IPS-15b (cell line): ENCODE measurements around the gene TAF6.

Source experiments
- H3K27me3 ChIP-seq: one replicate; pipeline ENCODE4 v1.6.1; 2013; ENCODE audit warnings: low read length; ENCODE audit not compliant: control insufficient read depth, insufficient read depth
- H3K36me3 ChIP-seq: one replicate; pipeline ENCODE4 v1.6.1; 2013; ENCODE audit warnings: low read length; ENCODE audit not compliant: control insufficient read depth, insufficient read depth
- H3K4me1 ChIP-seq: one replicate; pipeline ENCODE4 v1.6.1; 2013; ENCODE audit warnings: mild to moderate bottlenecking, low read length; ENCODE audit not compliant: control insufficient read depth, insufficient read depth
- H3K4me3 ChIP-seq: one replicate; pipeline ENCODE4 v1.5.1; 2013; ENCODE audit warnings: low read depth, low read length
- H3K9ac ChIP-seq: one replicate; pipeline ENCODE4 v1.6.1; 2013; ENCODE audit warnings: low read depth, mild to moderate bottlenecking, low read length
- H3K9me3 ChIP-seq: one replicate; pipeline ENCODE4 v1.6.1; 2013; ENCODE audit warnings: mild to moderate bottlenecking, low read length; ENCODE audit not compliant: control insufficient read depth, insufficient read depth

The TAF6 gene

GRCh38 chr7:100127866-100128636 is 8.9 kb upstream of the TAF6 start:
- H3K27me3 ChIP-seq = peaks cover 17% of the 10 kb centered on the region
- no peaks in the 10 kb centered on the region for H3K9me3 ChIP-seq
- peak overlapping the region; percentile 65 for H3K9ac ChIP-seq
- peak overlapping the region; percentile 99 for H3K4me3 ChIP-seq
- H3K4me1 ChIP-seq = no peaks in the 10 kb centered on the region
- H3K36me3 ChIP-seq = no peaks in the 10 kb centered on the region

DNA sequence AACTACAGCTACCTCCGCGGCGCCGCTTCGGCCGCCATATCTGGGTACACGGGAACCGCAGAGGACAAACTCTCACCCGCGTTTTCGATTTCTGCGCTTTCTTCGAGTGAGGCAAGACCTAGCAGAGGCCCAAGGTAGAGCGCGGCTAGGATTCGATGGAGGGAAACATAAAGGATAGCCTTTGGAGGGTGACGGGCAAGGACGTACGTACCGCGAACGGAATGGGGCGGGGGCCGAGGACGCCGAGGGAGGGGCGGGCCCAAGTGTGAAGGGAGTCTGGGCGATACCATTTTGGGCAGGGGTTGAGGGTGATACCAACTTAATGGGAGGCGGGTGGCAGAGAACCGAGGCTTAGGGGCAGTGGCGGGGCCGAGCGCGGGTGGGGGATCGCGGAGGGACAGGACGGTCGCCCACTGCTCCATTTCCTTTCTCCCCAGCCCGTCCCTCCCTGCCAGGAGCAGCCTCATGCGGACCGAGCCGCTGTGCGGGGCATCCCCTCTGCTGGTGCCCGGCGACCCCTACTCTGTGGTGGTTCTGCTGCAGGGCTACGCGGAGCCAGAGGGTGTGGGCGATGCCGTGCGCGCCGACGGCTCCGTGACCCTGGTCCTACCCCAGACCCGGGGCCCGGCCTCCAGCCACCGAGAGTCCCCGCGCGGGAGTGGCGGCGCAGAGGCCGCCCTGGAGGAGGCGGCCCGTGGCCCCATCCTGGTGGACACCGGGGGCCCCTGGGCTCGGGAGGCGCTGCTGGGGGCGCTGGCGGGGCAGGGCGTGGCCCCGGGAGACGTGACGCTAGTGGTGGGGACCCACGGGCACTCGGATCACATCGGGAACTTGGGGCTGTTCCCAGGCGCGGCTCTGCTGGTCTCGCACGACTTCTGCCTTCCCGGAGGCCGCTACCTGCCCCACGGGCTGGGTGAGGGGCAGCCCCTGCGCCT is 8.0 kb upstream of the TAF6 start, which contains the start of gene MBLAC1:
Gene MBLAC1, plus strand, starts transcription at position 37 of the 935 bp plus-strand sequence. Its CDS starts 429 bp downstream, at position 466.
- Histone ChIP-seq H3K36me3 (no peaks in the 10 kb centered on the region), H3K9me3 (no peaks in the 10 kb centered on the region), H3K27me3 (peaks cover 17% of the 10 kb centered on the region), H3K9ac (peak within 1 kb of the TSS; percentile 97), H3K4me3 (peak within 1 kb of the TSS; percentile 99), H3K4me1 (no peaks in the 10 kb centered on the region)

DNA sequence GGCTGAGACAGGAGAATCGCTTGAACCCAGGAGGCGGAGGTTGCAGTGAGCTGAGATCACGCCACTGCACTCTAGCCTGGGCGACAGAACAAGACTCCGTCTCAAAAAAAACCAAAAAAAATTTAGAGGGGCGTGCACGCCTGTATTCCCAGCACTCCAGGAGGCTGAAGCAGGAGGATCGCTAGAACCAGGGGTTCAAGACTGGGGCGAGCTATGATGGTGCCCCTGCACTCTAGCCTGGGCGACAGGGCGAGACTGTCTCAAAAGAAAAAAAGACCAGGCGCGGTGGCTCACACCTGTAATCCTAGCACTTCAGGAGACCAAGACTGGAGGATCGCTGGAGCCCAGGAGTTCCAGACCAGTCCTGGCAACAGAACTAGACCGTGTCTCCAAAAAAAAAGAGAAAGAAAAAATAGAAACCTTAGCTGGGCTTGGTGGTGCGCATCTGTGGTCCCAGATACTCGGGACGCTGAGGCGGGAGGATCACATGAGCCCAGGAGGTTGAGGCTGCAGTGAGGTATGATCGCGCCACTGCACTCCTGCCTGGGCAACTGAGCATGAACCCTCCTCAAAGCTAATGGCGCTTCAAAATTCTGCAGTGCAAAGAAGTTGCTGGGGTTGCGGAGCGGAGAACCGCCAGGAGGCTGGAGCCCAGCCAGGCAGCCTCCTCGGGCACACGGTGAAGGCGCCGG is 7.2 kb upstream of the TAF6 start:
- H3K4me1 ChIP-seq = no peaks in the 10 kb centered on the region
- H3K4me3 ChIP-seq = peak overlapping the region; percentile 99
- peak overlapping the region; percentile 97 for H3K9ac ChIP-seq
- peaks cover 17% of the 10 kb centered on the region for H3K27me3 ChIP-seq
- no peaks in the 10 kb centered on the region for H3K36me3 ChIP-seq
- no peaks in the 10 kb centered on the region for H3K9me3 ChIP-seq

DNA sequence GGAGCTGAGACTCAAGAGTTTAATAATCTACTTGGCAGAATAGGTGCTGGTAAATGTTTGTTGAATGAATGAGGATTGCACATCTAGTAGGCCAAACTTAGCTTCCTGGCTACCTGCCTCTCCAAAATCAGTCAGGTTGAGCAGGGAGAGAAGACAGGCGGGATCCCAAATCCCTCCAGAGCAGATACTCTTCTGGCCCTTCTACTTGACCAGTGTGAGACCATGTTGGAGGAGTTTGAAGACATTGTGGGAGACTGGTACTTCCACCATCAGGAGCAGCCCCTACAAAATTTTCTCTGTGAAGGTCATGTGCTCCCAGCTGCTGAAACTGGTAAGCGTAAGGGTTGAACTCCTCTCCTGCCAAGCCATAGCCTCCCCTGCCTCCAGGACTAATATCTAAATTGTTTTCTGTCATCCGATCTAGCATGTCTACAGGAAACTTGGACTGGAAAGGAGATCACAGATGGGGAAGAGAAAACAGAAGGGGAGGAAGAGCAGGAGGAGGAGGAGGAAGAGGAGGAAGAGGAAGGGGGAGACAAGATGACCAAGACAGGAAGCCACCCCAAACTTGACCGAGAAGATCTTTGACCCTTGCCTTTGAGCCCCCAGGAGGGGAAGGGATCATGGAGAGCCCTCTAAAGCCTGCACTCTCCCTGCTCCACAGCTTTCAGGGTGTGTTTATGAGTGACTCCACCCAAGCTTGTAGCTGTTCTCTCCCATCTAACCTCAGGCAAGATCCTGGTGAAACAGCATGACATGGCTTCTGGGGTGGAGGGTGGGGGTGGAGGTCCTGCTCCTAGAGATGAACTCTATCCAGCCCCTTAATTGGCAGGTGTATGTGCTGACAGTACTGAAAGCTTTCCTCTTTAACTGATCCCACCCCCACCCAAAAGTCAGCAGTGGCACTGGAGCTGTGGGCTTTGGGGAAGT is 5.4 kb upstream of the TAF6 start:
- Histone ChIP-seq H3K36me3 (no peaks in the 10 kb centered on the region), H3K4me3 (no peak overlapping the region), H3K9me3 (no peaks in the 10 kb centered on the region), H3K27me3 (peaks cover 17% of the 10 kb centered on the region), H3K4me1 (peaks cover 4% of the 10 kb centered on the region), H3K9ac (no peak overlapping the region)

DNA sequence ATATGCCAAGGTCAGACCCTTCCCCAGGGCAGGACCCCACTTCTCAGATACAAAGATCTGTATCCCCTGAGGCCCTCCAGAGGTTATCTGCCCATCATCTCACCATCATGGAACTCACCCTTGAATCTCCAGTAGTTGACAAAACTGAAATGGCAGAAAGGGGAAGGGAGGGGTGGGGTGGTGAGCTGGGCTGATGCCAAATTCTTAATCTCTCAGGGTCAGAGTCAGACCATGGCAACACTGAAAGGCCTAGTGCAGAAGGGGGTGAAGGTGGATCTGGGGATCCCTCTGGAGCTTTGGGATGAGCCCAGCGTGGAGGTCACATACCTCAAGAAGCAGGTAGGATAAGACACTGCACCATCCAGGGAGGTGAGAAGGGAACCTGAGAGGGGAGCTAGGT is 3.4 kb upstream of the TAF6 start:
- Histone ChIP-seq H3K9me3 (no peaks in the 10 kb centered on the region), H3K4me1 (peaks cover 4% of the 10 kb centered on the region), H3K27me3 (no peaks in the 10 kb centered on the region), H3K4me3 (no peak overlapping the region), H3K9ac (no peak overlapping the region), H3K36me3 (no peaks in the 10 kb centered on the region)

- no peaks in the 10 kb centered on the region for H3K9me3 ChIP-seq
- no peak overlapping the region for H3K4me3 ChIP-seq
- H3K9ac ChIP-seq = no peak overlapping the region
- peaks cover 4% of the 10 kb centered on the region for H3K4me1 ChIP-seq
- no peaks in the 10 kb centered on the region for H3K36me3 ChIP-seq
- H3K27me3 ChIP-seq = no peaks in the 10 kb centered on the region
Measured at GRCh38 chr7:100122067-100122466, 2.9 kb upstream of the TAF6 start.

- H3K4me3 ChIP-seq = peak overlapping the region; percentile 95
- H3K36me3 ChIP-seq = no peaks in the 10 kb centered on the region
- H3K9me3 ChIP-seq = no peaks in the 10 kb centered on the region
- no peaks in the 10 kb centered on the region for H3K27me3 ChIP-seq
- H3K4me1 ChIP-seq = peaks cover 4% of the 10 kb centered on the region
- H3K9ac ChIP-seq = no peak overlapping the region
Measured at GRCh38 chr7:100120733-100121036, 1.5 kb upstream of the TAF6 start.

- H3K4me3 ChIP-seq = peak overlapping the region; percentile 95
- H3K9me3 ChIP-seq = no peaks in the 10 kb centered on the region
- H3K4me1 ChIP-seq = peaks cover 4% of the 10 kb centered on the region
- peak overlapping the region; percentile 27 for H3K9ac ChIP-seq
- no peaks in the 10 kb centered on the region for H3K36me3 ChIP-seq
- no peaks in the 10 kb centered on the region for H3K27me3 ChIP-seq
Measured at GRCh38 chr7:100119970-100120732, 993 bp upstream of the TAF6 start.

GRCh38 chr7:100118388-100119071 is 628 bp downstream of the TAF6 start:
- no peaks in the 10 kb centered on the region for H3K27me3 ChIP-seq
- H3K4me1 ChIP-seq = peaks cover 4% of the 10 kb centered on the region
- no peaks in the 10 kb centered on the region for H3K9me3 ChIP-seq
- peak overlapping the region; percentile 95 for H3K4me3 ChIP-seq
- peak overlapping the region; percentile 93 for H3K9ac ChIP-seq
- H3K36me3 ChIP-seq = peaks cover 5% of the 10 kb centered on the region

- Histone ChIP-seq H3K9ac (no peak overlapping the region), H3K4me1 (no peaks in the 10 kb centered on the region), H3K9me3 (no peaks in the 10 kb centered on the region), H3K4me3 (no peak overlapping the region), H3K27me3 (no peaks in the 10 kb centered on the region), H3K36me3 (peaks cover 33% of the 10 kb centered on the region)
Measured at GRCh38 chr7:100115026-100115425, 4.1 kb downstream of the TAF6 start.
